Fibroblast of skin of right biceps (primary cell): ENCODE measurements around the gene SDF2L1.
"Not testable (repeated sequence)": the region's sequence is repeated elsewhere in the genome, so short reads cannot be mapped to it uniquely, and the experiment has no call there.

ENCODE experiments used
- DNase-seq: peaks from one replicate; pipeline ENCODE4 v3.0.0-alpha.2; 2013

Gene SDF2L1

GRCh38 chr22:21641789-21642583 is at the start of gene SDF2L1:
Gene SDF2L1, plus strand, starts transcription at chr22:21642302. Its CDS starts 35 bp downstream, at chr22:21642337.
- DNase-seq: peak; percentile 99

GRCh38 chr22:21592422-21592821 is 49.7 kb upstream of the SDF2L1 start:
- DNase-seq: no peak

GRCh38 chr22:21593406-21594232 is 48.5 kb upstream of the SDF2L1 start:
- DNase-seq: no peak

- no peak for DNase-seq
Observed at GRCh38 chr22:21594865-21595452, 47.1 kb upstream of the SDF2L1 start.

- DNase-seq: not testable (repeated sequence)
Observed at GRCh38 chr22:21596356-21597135, 45.6 kb upstream of the SDF2L1 start.

- DNase-seq: no peak
Observed at GRCh38 chr22:21598302-21598701, 43.8 kb upstream of the SDF2L1 start.

GRCh38 chr22:21599053-21599893 is 42.8 kb upstream of the SDF2L1 start:
- no peak for DNase-seq

GRCh38 chr22:21602579-21602978 is 39.5 kb upstream of the SDF2L1 start:
- no peak for DNase-seq

DNA sequence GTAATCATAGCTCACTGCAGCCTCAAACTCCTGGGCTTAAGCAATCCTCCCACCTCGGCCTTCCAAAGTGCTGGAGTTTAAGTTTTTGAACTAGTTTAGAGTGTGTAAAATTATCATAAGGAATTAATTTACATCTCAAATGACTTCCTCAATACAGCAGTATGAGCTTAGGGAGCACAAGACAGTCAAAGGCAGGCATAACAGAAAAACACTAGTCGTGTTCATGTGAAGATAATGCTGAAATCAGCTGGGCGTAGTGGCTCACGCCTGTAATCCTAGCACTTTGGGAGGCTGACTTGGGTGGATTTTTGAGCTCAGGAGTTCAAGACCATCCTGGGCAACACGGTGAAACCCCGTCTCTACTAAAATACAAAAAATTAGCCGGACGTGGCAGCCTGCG is 38.1 kb upstream of the SDF2L1 start:
- DNase-seq: no peak

DNA sequence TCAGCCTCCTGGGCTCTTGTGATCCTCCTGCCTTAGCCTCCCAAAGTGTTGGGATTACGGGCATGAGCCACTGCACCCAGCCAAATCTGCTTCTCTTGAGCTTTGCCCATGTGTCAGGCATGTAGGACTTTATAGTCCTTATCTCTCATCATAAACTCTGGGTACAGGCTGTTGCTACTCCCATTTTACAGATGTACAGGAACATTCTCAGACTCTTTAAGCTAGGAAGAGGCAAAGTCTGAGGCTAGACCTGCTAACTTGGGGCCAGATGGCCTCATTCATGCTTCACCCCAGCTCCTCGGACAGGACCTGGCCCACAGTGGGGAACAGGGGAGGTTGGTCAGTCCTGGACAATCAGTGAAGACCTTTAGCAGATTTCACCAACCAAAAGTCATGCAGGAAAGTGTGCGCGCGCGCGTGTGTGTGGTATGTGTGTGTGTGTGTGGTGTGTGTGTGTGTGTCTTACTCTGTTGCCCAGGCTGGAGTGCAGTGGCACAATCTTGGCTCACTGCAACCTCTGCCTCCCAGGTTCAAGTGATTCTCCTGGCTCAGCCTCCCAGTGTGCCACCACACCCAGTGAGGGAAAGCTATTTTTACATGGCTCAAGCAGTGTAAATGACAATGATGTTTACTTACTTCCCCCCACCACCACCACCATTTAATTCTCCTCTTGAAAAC is 36.1 kb upstream of the SDF2L1 start:
- DNase-seq: no peak

DNA sequence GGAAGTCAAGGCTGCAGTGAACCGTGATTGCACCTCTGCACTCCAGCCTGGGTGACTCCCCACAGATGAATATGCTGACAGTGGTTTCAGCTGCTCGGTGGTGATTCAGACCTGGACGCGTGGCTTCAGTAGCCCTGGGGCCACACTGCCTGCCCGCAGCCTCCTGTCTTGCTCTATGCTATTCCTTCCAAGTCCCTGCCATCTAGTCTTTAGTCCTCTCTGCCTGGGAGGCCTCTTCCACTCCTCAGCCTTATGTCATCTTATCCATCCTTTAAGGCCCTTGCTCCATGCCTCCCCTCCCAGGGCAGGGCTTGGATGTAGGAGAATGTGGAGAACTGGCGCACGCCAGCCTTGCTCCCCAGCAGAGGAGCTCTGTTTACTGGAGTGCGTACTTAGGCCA is 35.3 kb upstream of the SDF2L1 start:
- no peak for DNase-seq

GRCh38 chr22:21609556-21610157 is 32.4 kb upstream of the SDF2L1 start:
- DNase-seq: not testable (repeated sequence)

DNA sequence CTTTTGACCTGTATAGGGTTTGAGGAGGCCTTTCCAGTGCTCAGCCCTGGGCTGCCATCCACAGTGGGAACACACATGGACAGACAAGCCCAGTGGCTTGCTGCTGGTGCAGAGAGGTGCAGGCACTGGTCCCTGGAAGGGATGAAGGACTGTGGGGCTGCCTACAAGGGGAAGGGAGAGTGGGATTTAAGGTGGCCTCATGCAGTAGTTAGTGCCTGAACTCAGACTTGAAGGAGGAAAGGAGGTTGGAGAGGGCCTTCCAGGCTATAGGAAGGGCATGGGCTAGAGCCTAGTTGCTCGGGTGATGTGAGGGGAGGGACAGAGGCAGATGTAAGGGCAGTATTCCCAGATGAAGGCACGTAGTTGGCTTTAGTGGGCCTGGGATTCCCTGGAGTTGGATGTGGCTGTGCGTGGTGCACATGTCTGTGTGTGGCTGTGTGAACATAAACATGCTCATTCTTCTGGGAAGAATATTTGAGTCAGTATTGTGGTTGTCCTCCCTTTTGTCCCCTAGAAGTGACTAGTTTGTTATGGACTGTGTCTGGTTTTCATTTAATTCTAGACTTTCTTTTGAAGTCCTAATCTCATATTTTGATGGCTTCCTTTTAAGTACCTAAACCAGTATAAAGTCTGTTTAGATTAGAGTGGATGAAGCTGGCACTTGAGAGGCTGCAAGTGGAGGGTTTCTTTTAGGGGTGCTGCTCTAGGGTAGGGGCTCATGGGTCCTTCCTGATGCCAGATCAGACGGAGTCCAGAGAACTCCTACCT is 30.7 kb upstream of the SDF2L1 start:
- DNase-seq: no peak

- DNase-seq: no peak
Observed at GRCh38 chr22:21612858-21613257, 29.2 kb upstream of the SDF2L1 start.

- DNase-seq: no peak
Observed at GRCh38 chr22:21613553-21614233, 28.4 kb upstream of the SDF2L1 start.

- DNase-seq: no peak
Observed at GRCh38 chr22:21615731-21616130, 26.4 kb upstream of the SDF2L1 start.

DNA sequence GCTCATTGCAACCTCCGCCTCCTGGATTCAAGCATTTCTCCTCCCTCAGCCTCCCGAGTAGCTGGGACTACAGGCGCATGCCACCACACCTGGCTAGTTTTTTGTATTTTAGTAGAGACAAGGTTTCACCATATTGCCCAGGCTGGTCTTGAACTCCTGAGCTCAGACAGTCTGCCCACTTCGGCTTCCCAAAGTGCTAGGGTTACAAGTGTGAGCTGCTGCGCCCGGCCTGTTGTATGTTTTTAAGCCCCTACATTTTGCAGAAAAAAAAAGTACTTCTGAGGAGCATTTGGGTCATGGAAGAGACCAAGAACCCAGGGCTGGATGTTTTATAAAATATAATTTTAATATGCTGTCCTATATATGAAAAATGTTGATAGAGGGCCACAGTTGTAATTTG is 24.8 kb upstream of the SDF2L1 start:
- not testable (repeated sequence) for DNase-seq

DNA sequence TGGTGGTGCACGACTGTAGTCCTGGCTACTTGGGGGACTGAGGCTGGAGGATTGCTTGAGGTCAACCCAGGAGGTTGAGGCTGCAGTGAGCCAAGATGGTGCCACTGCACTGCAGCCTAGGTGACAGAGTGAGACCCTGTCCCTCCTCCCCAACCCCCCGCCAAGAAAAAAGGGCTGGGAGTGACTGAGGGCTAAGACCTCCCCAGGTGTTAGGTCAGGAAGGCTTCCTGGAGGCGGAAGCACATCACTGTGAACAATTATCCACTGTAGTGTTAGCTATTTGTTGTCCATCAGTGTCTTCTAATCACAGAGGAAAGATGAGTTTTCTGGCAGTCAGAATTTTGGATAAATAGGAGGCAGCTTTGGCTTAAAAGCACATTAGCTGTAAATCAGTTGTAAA is 21.1 kb upstream of the SDF2L1 start:
- DNase-seq: no peak
